SK-N-SH (cell line): ENCODE data around the gene SNN. TPM values are rescaled to one million over a fixed set of nuclear protein-coding genes. Genes with fewer than 3 reads are reported as not detected.

Source experiments
- CTCF ChIA-PET: fragments of 300-600, 350-600 bp; formaldehyde crosslinking; extraction: SDS; loops from one replicate; lab custom pipeline; 2021; lab: Yijun Ruan, JAX
- POLR2A ChIA-PET: fragments of 350-600 bp; sonication (Branson Sonifier 250); formaldehyde crosslinking; extraction: SDS; loops from one replicate; lab custom pipeline; 2020; ENCODE audit warnings: antibody characterized with exemption, inconsistent platforms; lab: Yijun Ruan, JAX
- DNase-seq: peaks from one replicate; pipeline ENCODE4 v3.0.0; 2012
- H2AFZ ChIP-seq: fragments of 200-600 bp; sonication (generic); 2 replicates; pipeline ENCODE4 v1.8.1; 2016; ENCODE audit warnings: antibody characterized with exemption, mild to moderate bottlenecking, low read depth
- H3F3A ChIP-seq: fragments of 200-600 bp; sonication (generic); replicated peaks from 2 replicates; pipeline ENCODE3; 2016; ENCODE audit warnings: antibody characterized with exemption, mild to moderate bottlenecking; ENCODE audit not compliant: insufficient read depth
- H3K27ac ChIP-seq, 2 experiments: fragments of 200-500 bp in 1 of 2; fragments of 200-600 bp in 1 of 2; sonication (Bioruptor generic) in 1 of 2; sonication (generic), shearing (Covaris generic) in 1 of 2; 2 replicates each; pipeline versions ENCODE4 v1.5.1 to v1.6.1; 2014 to 2016; ENCODE audit warnings: low read depth in 2 of 2, inconsistent platforms in 1 of 2, low read length in 1 of 2, mild to moderate bottlenecking in 1 of 2, mixed read lengths in 1 of 2
- H3K27me3 ChIP-seq: fragments of 200-600 bp; sonication (generic), shearing (Covaris generic); 2 replicates; pipeline ENCODE4 v1.6.1; 2016; ENCODE audit warnings: mixed run types; ENCODE audit not compliant: insufficient read depth
- H3K36me3 ChIP-seq, 2 experiments: fragments of 200-500 bp in 1 of 2; fragments of 200-600 bp in 1 of 2; sonication (Bioruptor generic) in 1 of 2; sonication (generic) in 1 of 2; replicated peaks in 1 of 2; 2 replicates each; pipeline versions ENCODE3 to v1.5.1; 2014 to 2016; ENCODE audit warnings: low read length in 1 of 2, mild to moderate bottlenecking in 1 of 2; ENCODE audit not compliant: insufficient read depth in 2 of 2, control insufficient read depth in 1 of 2
- H3K4me1 ChIP-seq, 2 experiments: fragments of 200-500 bp in 1 of 2; fragments of 200-600 bp in 1 of 2; sonication (Bioruptor generic) in 1 of 2; sonication (generic), shearing (Covaris generic) in 1 of 2; 2 replicates each; pipeline versions ENCODE4 v1.5.1 to v1.6.1; 2014 to 2016; ENCODE audit warnings: low read depth in 1 of 2, low read length in 1 of 2, mixed run types in 1 of 2; ENCODE audit not compliant: insufficient read depth in 2 of 2, control insufficient read depth in 1 of 2
- H3K4me2 ChIP-seq: fragments of 200-600 bp; sonication (generic), shearing (Covaris generic); 2 replicates; pipeline ENCODE4 v1.6.1; 2017; ENCODE audit warnings: mixed run types
- H3K4me3 ChIP-seq, 2 experiments: fragments of 200-500 bp in 1 of 2; fragments of 200-600 bp in 1 of 2; sonication (Bioruptor generic) in 1 of 2; sonication (generic), shearing (Covaris generic) in 1 of 2; 2 replicates each; pipeline versions ENCODE4 v1.5.1 to v1.8.1; 2014 to 2016; ENCODE audit warnings: low read depth in 2 of 2, inconsistent platforms in 1 of 2, low read length in 1 of 2, mild to moderate bottlenecking in 1 of 2, mixed read lengths in 1 of 2, moderate library complexity in 1 of 2
- H3K79me2 ChIP-seq: fragments of 200-600 bp; sonication (generic); 2 replicates; pipeline ENCODE4 v1.8.1; 2017; ENCODE audit warnings: mild to moderate bottlenecking; ENCODE audit not compliant: insufficient read depth
- H3K9ac ChIP-seq: fragments of 200-600 bp; sonication (generic); 2 replicates; pipeline ENCODE4 v1.6.1; 2017; ENCODE audit warnings: mixed run types
- H3K9me2 ChIP-seq: fragments of 200-600 bp; sonication (generic); 2 replicates; pipeline ENCODE4 v1.6.1; 2017; ENCODE audit warnings: mixed run types
- H3K9me3 ChIP-seq: fragments of 200-600 bp; sonication (generic); 2 replicates; pipeline ENCODE4 v1.6.1; 2017; ENCODE audit warnings: mixed run types, mild to moderate bottlenecking, moderate library complexity
- H4K20me1 ChIP-seq: fragments of 200-600 bp; sonication (generic); 2 replicates; pipeline ENCODE4 v1.6.1; 2017; ENCODE audit warnings: mild to moderate bottlenecking, mixed run types; ENCODE audit not compliant: insufficient read depth
- CHD2 ChIP-seq: fragments of 150-350 bp; IDR thresholded peaks from 2 replicates; pipeline ENCODE4 v1.6.1; 2018; ENCODE audit warnings: low read length; ENCODE audit not compliant: partially characterized antibody
- ELF1 ChIP-seq: IDR thresholded peaks from 2 replicates; pipeline ENCODE4 v1.4.0; 2012
- EP300 ChIP-seq, 2 experiments: IDR thresholded peaks; 2 replicates each; pipeline versions ENCODE4 v1.4.0 to v1.6.1; 2012; ENCODE audit warnings: borderline replicate concordance in 1 of 2, low read depth in 1 of 2, low read length in 1 of 2
- EZH2phosphoT487 ChIP-seq: fragments of 200-600 bp; sonication (generic); IDR thresholded peaks from 2 replicates; pipeline ENCODE4 v1.6.1; 2017; ENCODE audit warnings: low read depth, mixed run types, mild to moderate bottlenecking, antibody characterized with exemption, moderate library complexity, borderline replicate concordance
- FOXM1 ChIP-seq: IDR thresholded peaks from 2 replicates; pipeline ENCODE4 v1.4.0; 2012; ENCODE audit warnings: low read depth, mild to moderate bottlenecking
- GABPA ChIP-seq: IDR thresholded peaks from 2 replicates; pipeline ENCODE4 v1.4.0; 2012; ENCODE audit warnings: low read depth, mild to moderate bottlenecking
- MEF2A ChIP-seq: IDR thresholded peaks from 2 replicates; pipeline ENCODE4 v1.4.0; 2012; ENCODE audit warnings: low read depth, borderline replicate concordance
- NFIC ChIP-seq: IDR thresholded peaks from 2 replicates; pipeline ENCODE4 v1.4.0; 2012; ENCODE audit warnings: borderline replicate concordance
- NRF1 ChIP-seq: IDR thresholded peaks from 2 replicates; pipeline ENCODE4 v1.6.1; 2012; ENCODE audit warnings: low read depth, mild to moderate bottlenecking, low read length
- RAD21 ChIP-seq: IDR thresholded peaks from 2 replicates; pipeline ENCODE4 v1.6.1; 2012; ENCODE audit warnings: mild to moderate bottlenecking, low read length
- RCOR1 ChIP-seq: fragments of 150-350 bp; IDR thresholded peaks from 2 replicates; pipeline ENCODE4 v1.6.1; 2017; ENCODE audit warnings: antibody characterized with exemption, low read length
- SIN3A ChIP-seq: IDR thresholded peaks from 2 replicates; pipeline ENCODE4 v1.6.1; 2012; ENCODE audit warnings: low read depth, mild to moderate bottlenecking, low read length, moderate library complexity, borderline replicate concordance
- USF1 ChIP-seq: IDR thresholded peaks from 2 replicates; pipeline ENCODE4 v1.4.0; 2012; ENCODE audit warnings: low read depth, borderline replicate concordance
- USF2 ChIP-seq: fragments of 150-350 bp; IDR thresholded peaks from 2 replicates; pipeline ENCODE4 v1.6.1; 2017; ENCODE audit warnings: antibody characterized with exemption, low read length, low read depth, borderline replicate concordance
- WGBS: methylation state at CpG from one replicate; pipeline ENCODE4 v1.1.6; 2017; ENCODE audit warnings: low lambda C conversion rate; 5-methylcytosine and 5-hydroxymethylcytosine counted together
- polyA plus RNA-seq, 3 experiments: library from polyadenylated mRNA; depleted of rRNA; stranded (reverse); fragments of >200 nt; gene quantifications; 2 replicates each; pipeline ENCODE4 v1.2.3, GENCODE V29; 2012
- TF ChIP-seq, protein P1 (sequence below): fragments of 150-350 bp; IDR thresholded peaks from 2 replicates; pipeline ENCODE4 v1.6.1; 2016; ENCODE audit warnings: mild to moderate bottlenecking, low read depth, low read length

SNN gene
- polyA plus RNA-seq, 1 of the 3 experiments (the other 2 are of a cell fraction): 15.4 TPM

GRCh38 chr16:11666103-11667055 lies 1.9 kb upstream of the SNN start (continued):
- no peak for TF ChIP-seq EP300 (IDR thresholded peaks at IDR 0.05; ENCODE audit: borderline replicate concordance in 1 of 2, low read depth in 1 of 2, low read length in 1 of 2)
- TF ChIP-seq, all 33 proteins: peak for 0

- Histone ChIP-seq H3K27ac (no peak overlapping the region), H3K27me3 (no peaks in the 10 kb centered on the region), H4K20me1 (peaks cover 24% of the 10 kb centered on the region), H3K9ac (no peak overlapping the region), H3K4me2 (peak overlapping the region; percentile 76; the same call in 1 of the 2 replicates), H3F3A (peaks cover 8% of the 10 kb centered on the region), H3K9me3 (no peaks in the 10 kb centered on the region), H3K36me3 (no peaks in the 10 kb centered on the region), H2AFZ (no peak overlapping the region), H3K4me3 (no peak overlapping the region; a peak in 1 of 4 replicates), H3K79me2 (peaks cover 12% of the 10 kb centered on the region), H3K4me1 (peaks cover 0 to 23% of the 10 kb centered on the region in 2 experiments; a peak in 1 of 4 replicates), H3K9me2 (no peaks in the 10 kb centered on the region)
- POLR2A ChIA-PET: interaction anchor here (0.7 to 1.1 kb wide), 3 partner anchors 9 to 46 kb away, joined by 3 to 8 read pairs (median 4); no protein-coding TSS in a partner anchor
- TF ChIP-seq, protein P1, sequence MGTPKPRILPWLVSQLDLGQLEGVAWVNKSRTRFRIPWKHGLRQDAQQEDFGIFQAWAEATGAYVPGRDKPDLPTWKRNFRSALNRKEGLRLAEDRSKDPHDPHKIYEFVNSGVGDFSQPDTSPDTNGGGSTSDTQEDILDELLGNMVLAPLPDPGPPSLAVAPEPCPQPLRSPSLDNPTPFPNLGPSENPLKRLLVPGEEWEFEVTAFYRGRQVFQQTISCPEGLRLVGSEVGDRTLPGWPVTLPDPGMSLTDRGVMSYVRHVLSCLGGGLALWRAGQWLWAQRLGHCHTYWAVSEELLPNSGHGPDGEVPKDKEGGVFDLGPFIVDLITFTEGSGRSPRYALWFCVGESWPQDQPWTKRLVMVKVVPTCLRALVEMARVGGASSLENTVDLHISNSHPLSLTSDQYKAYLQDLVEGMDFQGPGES: no peak
- no peak for TF ChIP-seq ELF1
- 96% methylated on average over 9 of the region's 11 CpGs for WGBS
- CTCF ChIA-PET: interaction anchor here (1.2 to 2.1 kb wide), 3 partner anchors 26 to 271 kb away, joined by 3 to 5 read pairs (median 3); no protein-coding TSS in a partner anchor
- no peak for DNase-seq
Observed at GRCh38 chr16:11667221-11667823, 933 bp upstream of the SNN start.

- CTCF ChIA-PET: interaction anchor here (0.7 to 1.5 kb wide), 4 partner anchors 9 to 46 kb away, joined by 3 to 5 read pairs (median 3); no protein-coding TSS in a partner anchor
- peak; percentile 70 for DNase-seq
- TF ChIP-seq NRF1 (no peak), SIN3A (no peak), FOXM1 (no peak), GABPA (no peak), EZH2phosphoT487 (no peak), MEF2A (no peak), EP300 (IDR thresholded peaks at IDR 0.05; ENCODE audit: borderline replicate concordance in 1 of 2, low read depth in 1 of 2, low read length in 1 of 2) (no peak), USF1 (no peak), RAD21 (no peak), NFIC (no peak), USF2 (no peak), CHD2 (no peak), RCOR1 (no peak)
- H2AFZ ChIP-seq: no peak overlapping the region
- H3K4me2 ChIP-seq: peak overlapping the region; percentile 90
- H3K27me3 ChIP-seq: no peaks in the 10 kb centered on the region
- H3K9me2 ChIP-seq: no peaks in the 10 kb centered on the region
- peaks cover 37% of the 10 kb centered on the region for H4K20me1 ChIP-seq
- peaks cover 12% of the 10 kb centered on the region for H3K79me2 ChIP-seq
- POLR2A ChIA-PET: interaction anchor here (1.1 to 1.2 kb wide), 2 partner anchors 9 to 258 kb away, joined by 3 to 5 read pairs; no protein-coding TSS in a partner anchor
- 28% methylated on average over 2 of the region's 97 CpGs for WGBS
- no peaks in the 10 kb centered on the region for H3K36me3 ChIP-seq
- H3K9me3 ChIP-seq: no peaks in the 10 kb centered on the region
- H3K4me1 ChIP-seq: peaks cover 0 to 23% of the 10 kb centered on the region in 2 experiments; a peak in 1 of 4 replicates
- peak overlapping the region; percentile 68 for H3K9ac ChIP-seq
- no peak overlapping the region for H3K27ac ChIP-seq
- H3K4me3 ChIP-seq: peak overlapping the region; percentile 72 to 76
- H3F3A ChIP-seq: peaks cover 8% of the 10 kb centered on the region
Observed at GRCh38 chr16:11668623-11669379, 546 bp downstream of the SNN start.
